HEK293 (cell line): ENCODE data around the gene ACSL4.

Experiments
- CTCF ChIA-PET: fragments of 350-600 bp; formaldehyde crosslinking; extraction: SDS; loops from one replicate; lab custom pipeline; 2021; ENCODE audit warnings: antibody characterized with exemption; lab: Yijun Ruan, JAX
- POLR2A ChIA-PET: fragments of 300-600 bp; formaldehyde crosslinking; extraction: SDS; loops from one replicate; lab custom pipeline; 2020; ENCODE audit warnings: antibody characterized with exemption, inconsistent platforms; lab: Yijun Ruan, JAX
- H3K27ac ChIP-seq: fragments of 200-500 bp; sonication (Bioruptor generic); 2 replicates; pipeline ENCODE4 v1.5.1; 2014; ENCODE audit warnings: low read depth, low read length, control low read depth, inconsistent platforms; ENCODE audit errors: extremely low read depth
- H3K36me3 ChIP-seq, 2 experiments: fragments of 200-500 bp in 1 of 2; sonication (Bioruptor generic) in 1 of 2; 1 replicate in 1 of 2; 2 replicates in 1 of 2; pipeline ENCODE4 v1.5.1; 2014 to 2017; ENCODE audit warnings: inconsistent platforms in 2 of 2, low read length in 2 of 2; ENCODE audit not compliant: control insufficient read depth in 2 of 2, insufficient read depth in 1 of 2
- H3K4me1 ChIP-seq: fragments of 200-500 bp; sonication (Bioruptor generic); 2 replicates; pipeline ENCODE4 v1.5.1; 2014; ENCODE audit warnings: mild to moderate bottlenecking, low read length, inconsistent platforms; ENCODE audit not compliant: control insufficient read depth, insufficient read depth
- H3K4me3 ChIP-seq: 2 replicates; pipeline ENCODE4 v1.5.1; 2011; ENCODE audit warnings: low read depth, mild to moderate bottlenecking, control low read depth, low read length, moderate library complexity
- H3K9me3 ChIP-seq: fragments of 200-500 bp; sonication (Bioruptor generic); 2 replicates; pipeline ENCODE4 v1.5.1; 2014; ENCODE audit warnings: low read depth, low read length, inconsistent platforms; ENCODE audit not compliant: control insufficient read depth, insufficient read depth
- FEZF1 ChIP-seq: fragments of 450-650 bp; formaldehyde crosslinking; IDR thresholded peaks from 2 replicates; pipeline ENCODE4 v1.5.1; 2016; ENCODE audit warnings: missing biosample characterization, missing genetic modification characterization
- GLI4 ChIP-seq: fragments of 450-650 bp; formaldehyde crosslinking; IDR thresholded peaks from 2 replicates; pipeline ENCODE4 v1.5.1; 2016; ENCODE audit warnings: missing biosample characterization, missing genetic modification characterization
- HOXD13 ChIP-seq: sonication (generic); formaldehyde crosslinking; IDR thresholded peaks from 2 replicates; pipeline ENCODE4 v1.8.0; 2022; ENCODE audit warnings: missing genetic modification reagents, borderline replicate concordance
- MEIS1 ChIP-seq: sonication (generic); formaldehyde crosslinking; IDR thresholded peaks from 2 replicates; pipeline ENCODE4 v1.8.1; 2022; ENCODE audit warnings: missing genetic modification reagents, mild to moderate bottlenecking, borderline replicate concordance
- SCRT2 ChIP-seq: fragments of 450-650 bp; formaldehyde crosslinking; IDR thresholded peaks from 2 replicates; pipeline ENCODE4 v1.5.1; 2016; ENCODE audit warnings: missing biosample characterization, missing genetic modification characterization
- ZBTB17 ChIP-seq: fragments of 450-650 bp; formaldehyde crosslinking; IDR thresholded peaks from 2 replicates; pipeline ENCODE4 v1.5.1; 2016; ENCODE audit warnings: missing biosample characterization, missing genetic modification characterization
- ZFP37 ChIP-seq: fragments of 450-650 bp; formaldehyde crosslinking; IDR thresholded peaks from 2 replicates; pipeline ENCODE4 v1.5.1; 2016; ENCODE audit warnings: missing biosample characterization, missing genetic modification characterization
- ZNF214 ChIP-seq: fragments of 450-650 bp; formaldehyde crosslinking; IDR thresholded peaks from 2 replicates; pipeline ENCODE4 v1.5.1; 2017; ENCODE audit warnings: missing biosample characterization, mild to moderate bottlenecking, missing genetic modification characterization, borderline replicate concordance
- ZNF37A ChIP-seq: fragments of 450-650 bp; IDR thresholded peaks from 2 replicates; pipeline ENCODE4 v1.5.1; 2018; ENCODE audit warnings: missing biosample characterization, missing genetic modification characterization
- ZNF501 ChIP-seq: fragments of 450-650 bp; formaldehyde crosslinking; IDR thresholded peaks from 2 replicates; pipeline ENCODE4 v1.5.1; 2016; ENCODE audit warnings: missing biosample characterization, missing genetic modification characterization
- ZNF521 ChIP-seq: fragments of 450-650 bp; formaldehyde crosslinking; IDR thresholded peaks from 2 replicates; pipeline ENCODE4 v1.5.1; 2017; ENCODE audit warnings: missing biosample characterization, mild to moderate bottlenecking, missing genetic modification characterization
- ZNF544 ChIP-seq: fragments of 450-650 bp; formaldehyde crosslinking; IDR thresholded peaks from 2 replicates; pipeline ENCODE4 v1.5.0; 2017; ENCODE audit warnings: missing biosample characterization, missing genetic modification characterization
- ZNF558 ChIP-seq: fragments of 450-650 bp; formaldehyde crosslinking; IDR thresholded peaks from 2 replicates; pipeline ENCODE4 v1.5.1; 2016; ENCODE audit warnings: missing biosample characterization, missing genetic modification characterization
- ZNF623 ChIP-seq: fragments of 450-650 bp; formaldehyde crosslinking; IDR thresholded peaks from 2 replicates; pipeline ENCODE4 v1.5.1; 2016; ENCODE audit warnings: missing biosample characterization, missing genetic modification characterization
- ZNF658 ChIP-seq: fragments of 450-650 bp; formaldehyde crosslinking; IDR thresholded peaks from 2 replicates; pipeline ENCODE4; 2016; ENCODE audit warnings: missing biosample characterization, missing genetic modification characterization
- TF ChIP-seq, protein P1 (sequence below): fragments of 450-650 bp; formaldehyde crosslinking; IDR thresholded peaks from 2 replicates; pipeline ENCODE4 v1.5.1; 2016; ENCODE audit warnings: missing biosample characterization, missing genetic modification characterization, low read depth
- TF ChIP-seq, protein P2 (sequence below): fragments of 450-650 bp; formaldehyde crosslinking; conservative IDR thresholded peaks from 2 replicates; pipeline ENCODE4 v1.5.1; 2016; ENCODE audit warnings: low read depth, missing biosample characterization, missing genetic modification characterization
- TF ChIP-seq, protein P3 (sequence below): sonication (generic); formaldehyde crosslinking; IDR thresholded peaks from 2 replicates; pipeline ENCODE4 v1.8.1; 2022; ENCODE audit warnings: mild to moderate bottlenecking, moderate library complexity, missing genetic modification reagents

ACSL4 gene

DNA sequence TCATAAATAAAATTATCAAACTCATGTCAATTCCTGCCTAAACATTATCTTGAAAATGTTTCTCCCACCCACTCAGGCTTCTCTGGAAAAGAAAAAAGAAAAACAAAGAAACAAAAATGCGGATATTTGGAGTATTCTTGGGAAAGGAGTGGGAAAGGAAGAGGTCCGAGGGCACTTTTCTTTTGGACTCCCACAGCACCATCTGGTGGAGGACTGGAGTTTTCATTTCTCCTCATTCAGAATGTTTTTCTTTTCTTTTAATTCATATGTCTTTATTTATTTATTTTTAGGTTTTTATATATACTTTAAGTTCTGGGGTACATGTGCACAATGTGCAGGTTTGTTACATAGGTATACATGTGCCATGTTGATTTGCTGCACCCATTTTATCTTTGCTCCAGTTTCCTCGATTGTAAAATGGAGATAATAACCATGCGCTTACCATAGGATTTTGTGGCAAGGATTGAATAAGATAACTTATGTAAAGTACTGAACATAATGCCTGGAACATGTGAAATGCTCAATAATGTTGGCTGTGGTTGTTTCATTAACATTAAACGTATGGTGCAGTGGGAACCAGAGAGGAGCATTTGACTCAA is 100.1 kb downstream of the ACSL4 start (continued):
- TF ChIP-seq ZFP37 (tag by site-specific recombination) (no peak), ZNF544 (tag by site-specific recombination) (no peak), ZNF521 (tag by site-specific recombination) (no peak), ZNF658 (tag by site-specific recombination) (no peak)

DNA sequence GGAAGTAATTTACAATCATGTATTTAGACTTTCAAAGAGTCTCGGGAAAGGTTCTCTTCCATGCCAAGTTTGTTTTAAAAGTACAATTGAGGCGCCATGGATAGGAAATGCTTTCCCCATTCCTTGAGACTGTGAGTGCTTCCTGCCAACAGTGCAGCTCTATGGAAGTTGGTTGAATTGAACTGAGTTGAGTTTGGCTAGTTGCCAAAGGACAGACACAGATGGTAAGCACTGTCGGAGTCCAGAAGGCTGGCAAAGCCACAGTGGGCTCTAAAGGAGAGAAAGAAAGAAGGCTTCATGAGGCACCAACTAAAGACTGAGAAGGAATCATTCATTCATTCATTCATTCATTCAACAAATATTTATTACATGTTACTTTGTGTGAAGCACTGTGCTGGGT is 103.7 kb downstream of the ACSL4 start:
- Histone ChIP-seq H3K4me1 (no peaks in the 10 kb centered on the region), H3K27ac (no peak overlapping the region), H3K4me3 (no peak overlapping the region), H3K9me3 (no peaks in the 10 kb centered on the region), H3K36me3 (no peaks in the 10 kb centered on the region)
- TF ChIP-seq ZNF521 (tag by site-specific recombination) (no peak), FEZF1 (no peak), SCRT2 (no peak), ZNF501 (tag by site-specific recombination) (no peak), ZNF214 (tag by site-specific recombination) (no peak), ZNF558 (tag by site-specific recombination) (no peak)
- TF ChIP-seq, protein P1, sequence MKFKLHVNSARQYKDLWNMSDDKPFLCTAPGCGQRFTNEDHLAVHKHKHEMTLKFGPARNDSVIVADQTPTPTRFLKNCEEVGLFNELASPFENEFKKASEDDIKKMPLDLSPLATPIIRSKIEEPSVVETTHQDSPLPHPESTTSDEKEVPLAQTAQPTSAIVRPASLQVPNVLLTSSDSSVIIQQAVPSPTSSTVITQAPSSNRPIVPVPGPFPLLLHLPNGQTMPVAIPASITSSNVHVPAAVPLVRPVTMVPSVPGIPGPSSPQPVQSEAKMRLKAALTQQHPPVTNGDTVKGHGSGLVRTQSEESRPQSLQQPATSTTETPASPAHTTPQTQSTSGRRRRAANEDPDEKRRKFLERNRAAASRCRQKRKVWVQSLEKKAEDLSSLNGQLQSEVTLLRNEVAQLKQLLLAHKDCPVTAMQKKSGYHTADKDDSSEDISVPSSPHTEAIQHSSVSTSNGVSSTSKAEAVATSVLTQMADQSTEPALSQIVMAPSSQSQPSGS (tag by site-specific recombination) = no peak
- ChIA-PET CTCF (no interaction called here), POLR2A (no interaction called here)

DNA sequence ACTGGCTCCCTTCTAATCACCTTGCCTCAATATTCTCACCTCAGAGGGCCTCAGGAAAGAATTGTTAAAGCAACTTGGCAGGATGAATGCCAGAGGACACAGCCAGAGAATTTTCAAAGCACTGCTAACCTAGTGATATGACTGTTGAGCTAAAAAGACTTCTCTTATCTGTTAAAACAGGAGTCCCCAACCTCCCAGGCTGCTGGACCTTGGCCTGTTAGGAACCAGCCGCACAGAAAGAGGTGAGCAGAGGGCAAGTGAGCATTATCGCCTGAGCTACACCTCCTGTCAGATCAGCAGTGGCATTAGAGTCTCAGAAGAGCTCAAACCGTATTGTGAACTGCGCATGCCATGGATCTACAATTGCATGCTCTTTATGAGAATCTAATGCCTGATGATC is 106.4 kb downstream of the ACSL4 start:
- POLR2A ChIA-PET = no interaction called here
- TF ChIP-seq GLI4 (tag by site-specific recombination) (no peak), ZNF623 (tag by site-specific recombination) (no peak), MEIS1 (CRISPR knock-in tag) (no peak), ZNF37A (no peak), HOXD13 (no peak), ZBTB17 (tag by site-specific recombination) (no peak)
- TF ChIP-seq, protein P2, sequence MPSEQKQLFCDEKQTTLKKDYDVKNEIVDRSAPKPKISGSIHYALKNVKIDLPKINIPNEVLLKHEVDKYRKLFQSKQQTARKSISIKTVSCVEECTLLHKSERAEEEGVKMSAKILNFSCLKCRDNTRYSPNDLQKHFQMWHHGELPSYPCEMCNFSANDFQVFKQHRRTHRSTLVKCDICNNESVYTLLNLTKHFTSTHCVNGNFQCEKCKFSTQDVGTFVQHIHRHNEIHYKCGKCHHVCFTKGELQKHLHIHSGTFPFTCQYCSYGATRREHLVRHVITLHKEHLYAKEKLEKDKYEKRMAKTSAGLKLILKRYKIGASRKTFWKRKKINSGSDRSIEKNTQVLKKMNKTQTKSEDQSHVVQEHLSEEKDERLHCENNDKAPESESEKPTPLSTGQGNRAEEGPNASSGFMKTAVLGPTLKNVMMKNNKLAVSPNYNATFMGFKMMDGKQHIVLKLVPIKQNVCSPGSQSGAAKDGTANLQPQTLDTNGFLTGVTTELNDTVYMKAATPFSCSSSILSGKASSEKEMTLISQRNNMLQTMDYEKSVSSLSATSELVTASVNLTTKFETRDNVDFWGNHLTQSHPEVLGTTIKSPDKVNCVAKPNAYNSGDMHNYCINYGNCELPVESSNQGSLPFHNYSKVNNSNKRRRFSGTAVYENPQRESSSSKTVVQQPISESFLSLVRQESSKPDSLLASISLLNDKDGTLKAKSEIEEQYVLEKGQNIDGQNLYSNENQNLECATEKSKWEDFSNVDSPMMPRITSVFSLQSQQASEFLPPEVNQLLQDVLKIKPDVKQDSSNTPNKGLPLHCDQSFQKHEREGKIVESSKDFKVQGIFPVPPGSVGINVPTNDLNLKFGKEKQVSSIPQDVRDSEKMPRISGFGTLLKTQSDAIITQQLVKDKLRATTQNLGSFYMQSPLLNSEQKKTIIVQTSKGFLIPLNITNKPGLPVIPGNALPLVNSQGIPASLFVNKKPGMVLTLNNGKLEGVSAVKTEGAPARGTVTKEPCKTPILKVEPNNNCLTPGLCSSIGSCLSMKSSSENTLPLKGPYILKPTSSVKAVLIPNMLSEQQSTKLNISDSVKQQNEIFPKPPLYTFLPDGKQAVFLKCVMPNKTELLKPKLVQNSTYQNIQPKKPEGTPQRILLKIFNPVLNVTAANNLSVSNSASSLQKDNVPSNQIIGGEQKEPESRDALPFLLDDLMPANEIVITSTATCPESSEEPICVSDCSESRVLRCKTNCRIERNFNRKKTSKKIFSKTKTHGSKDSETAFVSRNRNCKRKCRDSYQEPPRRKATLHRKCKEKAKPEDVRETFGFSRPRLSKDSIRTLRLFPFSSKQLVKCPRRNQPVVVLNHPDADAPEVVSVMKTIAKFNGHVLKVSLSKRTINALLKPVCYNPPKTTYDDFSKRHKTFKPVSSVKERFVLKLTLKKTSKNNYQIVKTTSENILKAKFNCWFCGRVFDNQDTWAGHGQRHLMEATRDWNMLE = no peak
- TF ChIP-seq, protein P3, sequence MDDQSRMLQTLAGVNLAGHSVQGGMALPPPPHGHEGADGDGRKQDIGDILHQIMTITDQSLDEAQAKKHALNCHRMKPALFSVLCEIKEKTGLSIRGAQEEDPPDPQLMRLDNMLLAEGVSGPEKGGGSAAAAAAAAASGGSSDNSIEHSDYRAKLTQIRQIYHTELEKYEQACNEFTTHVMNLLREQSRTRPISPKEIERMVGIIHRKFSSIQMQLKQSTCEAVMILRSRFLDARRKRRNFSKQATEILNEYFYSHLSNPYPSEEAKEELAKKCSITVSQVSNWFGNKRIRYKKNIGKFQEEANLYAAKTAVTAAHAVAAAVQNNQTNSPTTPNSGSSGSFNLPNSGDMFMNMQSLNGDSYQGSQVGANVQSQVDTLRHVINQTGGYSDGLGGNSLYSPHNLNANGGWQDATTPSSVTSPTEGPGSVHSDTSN (CRISPR knock-in tag) = no peak
- no peaks in the 10 kb centered on the region for H3K36me3 ChIP-seq
- H3K9me3 ChIP-seq = no peaks in the 10 kb centered on the region
- H3K4me1 ChIP-seq = no peaks in the 10 kb centered on the region
- CTCF ChIA-PET = interaction anchor here (0.7 to 2.5 kb wide), 2 partner anchors 132 to 141 kb away, joined by 5 to 14 read pairs; no protein-coding TSS in a partner anchor
- H3K4me3 ChIP-seq = no peak overlapping the region
- H3K27ac ChIP-seq = no peak overlapping the region
